ENCODE results near the gene PACRG.

GRCh38 chr6:163121270-163121669 is 393.5 kb downstream of the PACRG start:
- TF ChIP-seq POLR2AphosphoS5 (IDR thresholded peaks at IDR 0.05) (no peak), EP300 (IDR thresholded peaks at IDR 0.05) (no peak)
- TF ChIP-seq, protein P1, sequence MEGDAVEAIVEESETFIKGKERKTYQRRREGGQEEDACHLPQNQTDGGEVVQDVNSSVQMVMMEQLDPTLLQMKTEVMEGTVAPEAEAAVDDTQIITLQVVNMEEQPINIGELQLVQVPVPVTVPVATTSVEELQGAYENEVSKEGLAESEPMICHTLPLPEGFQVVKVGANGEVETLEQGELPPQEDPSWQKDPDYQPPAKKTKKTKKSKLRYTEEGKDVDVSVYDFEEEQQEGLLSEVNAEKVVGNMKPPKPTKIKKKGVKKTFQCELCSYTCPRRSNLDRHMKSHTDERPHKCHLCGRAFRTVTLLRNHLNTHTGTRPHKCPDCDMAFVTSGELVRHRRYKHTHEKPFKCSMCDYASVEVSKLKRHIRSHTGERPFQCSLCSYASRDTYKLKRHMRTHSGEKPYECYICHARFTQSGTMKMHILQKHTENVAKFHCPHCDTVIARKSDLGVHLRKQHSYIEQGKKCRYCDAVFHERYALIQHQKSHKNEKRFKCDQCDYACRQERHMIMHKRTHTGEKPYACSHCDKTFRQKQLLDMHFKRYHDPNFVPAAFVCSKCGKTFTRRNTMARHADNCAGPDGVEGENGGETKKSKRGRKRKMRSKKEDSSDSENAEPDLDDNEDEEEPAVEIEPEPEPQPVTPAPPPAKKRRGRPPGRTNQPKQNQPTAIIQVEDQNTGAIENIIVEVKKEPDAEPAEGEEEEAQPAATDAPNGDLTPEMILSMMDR (IDR thresholded peaks at IDR 0.05): no peak

Data from upper lobe of left lung (tissue), 4 donors.